ENCODE results near the gene SIK3.
A peak's percentile ranks its signal among the peaks of the same experiment; 100 is the strongest.

GRCh38 chr11:117145393-117145761 is 47.1 kb upstream of the SIK3 start:
- TF ChIP-seq, protein P1, sequence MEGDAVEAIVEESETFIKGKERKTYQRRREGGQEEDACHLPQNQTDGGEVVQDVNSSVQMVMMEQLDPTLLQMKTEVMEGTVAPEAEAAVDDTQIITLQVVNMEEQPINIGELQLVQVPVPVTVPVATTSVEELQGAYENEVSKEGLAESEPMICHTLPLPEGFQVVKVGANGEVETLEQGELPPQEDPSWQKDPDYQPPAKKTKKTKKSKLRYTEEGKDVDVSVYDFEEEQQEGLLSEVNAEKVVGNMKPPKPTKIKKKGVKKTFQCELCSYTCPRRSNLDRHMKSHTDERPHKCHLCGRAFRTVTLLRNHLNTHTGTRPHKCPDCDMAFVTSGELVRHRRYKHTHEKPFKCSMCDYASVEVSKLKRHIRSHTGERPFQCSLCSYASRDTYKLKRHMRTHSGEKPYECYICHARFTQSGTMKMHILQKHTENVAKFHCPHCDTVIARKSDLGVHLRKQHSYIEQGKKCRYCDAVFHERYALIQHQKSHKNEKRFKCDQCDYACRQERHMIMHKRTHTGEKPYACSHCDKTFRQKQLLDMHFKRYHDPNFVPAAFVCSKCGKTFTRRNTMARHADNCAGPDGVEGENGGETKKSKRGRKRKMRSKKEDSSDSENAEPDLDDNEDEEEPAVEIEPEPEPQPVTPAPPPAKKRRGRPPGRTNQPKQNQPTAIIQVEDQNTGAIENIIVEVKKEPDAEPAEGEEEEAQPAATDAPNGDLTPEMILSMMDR (IDR thresholded peaks at IDR 0.05; ENCODE audit: borderline replicate concordance, extremely low read depth, low read length, poor library complexity, severe bottlenecking), result peak; percentile 38
- TF ChIP-seq EZH2 (IDR thresholded peaks at IDR 0.05; ENCODE audit: borderline replicate concordance, low read depth, low read length, severe bottlenecking), result no peak
